Testis (tissue), 2 donors: ENCODE data around the gene OR4F15.

ENCODE experiments used
- CTCF ChIP-seq, 3 experiments: fragments of 450-650 bp in 2 of 3; fragments of 200-600 bp in 1 of 3; sonication (generic) in 1 of 3; IDR thresholded peaks; one replicate each; pipeline ENCODE4 v1.5.1; 2016 to 2019; ENCODE audit warnings: antibody characterized with exemption in 3 of 3, mild to moderate bottlenecking in 2 of 3, moderate library complexity in 1 of 3
- POLR2A ChIP-seq: fragments of 450-650 bp; IDR thresholded peaks from one replicate; pipeline ENCODE4 v1.6.1; 2017; ENCODE audit warnings: antibody characterized with exemption, mild to moderate bottlenecking, moderate library complexity

GRCh38 chr15:101801048-101801447 is 11.0 kb upstream of the OR4F15 start:
- TF ChIP-seq CTCF (IDR thresholded peaks at IDR 0.05) (no peak), POLR2A (no peak)
